GM21825 (cell line): ENCODE results near the gene ANGPTL2.

Experiments used
- ATAC-seq: cut with Tn5 transposase; IDR thresholded peaks from one replicate; pipeline ENCODE4 v1.9.1; 2021; ENCODE audit warnings: mild to moderate bottlenecking, moderate library complexity; ENCODE audit not compliant: unreplicated experiment

The ANGPTL2 gene

GRCh38 chr9:127099664-127100063, 22.8 kb downstream of the ANGPTL2 start:
- ATAC-seq: no peak

- no peak for ATAC-seq
Observed at GRCh38 chr9:127098916-127099553, 23.4 kb downstream of the ANGPTL2 start.

- ATAC-seq: no peak
Observed at GRCh38 chr9:127097683-127098082, 24.8 kb downstream of the ANGPTL2 start.

GRCh38 chr9:127096208-127096607, 26.2 kb downstream of the ANGPTL2 start:
- ATAC-seq: no peak

GRCh38 chr9:127095411-127095810, 27.0 kb downstream of the ANGPTL2 start:
- ATAC-seq: no peak

- ATAC-seq: no peak
Observed at GRCh38 chr9:127093319-127094020, 29.0 kb downstream of the ANGPTL2 start.

- ATAC-seq: no peak
Observed at GRCh38 chr9:127092041-127092608, 30.3 kb downstream of the ANGPTL2 start.

- ATAC-seq: no peak
Observed at GRCh38 chr9:127091526-127091925, 30.9 kb downstream of the ANGPTL2 start.

- ATAC-seq: no peak
Observed at GRCh38 chr9:127090341-127090985, 32.0 kb downstream of the ANGPTL2 start.

GRCh38 chr9:127089631-127090081, 32.8 kb downstream of the ANGPTL2 start:
- no peak for ATAC-seq

GRCh38 chr9:127088724-127089615, 33.5 kb downstream of the ANGPTL2 start:
- no peak for ATAC-seq

GRCh38 chr9:127087836-127088235, 34.6 kb downstream of the ANGPTL2 start:
- ATAC-seq: no peak

GRCh38 chr9:127087411-127087810, 35.0 kb downstream of the ANGPTL2 start:
- no peak for ATAC-seq

GRCh38 chr9:127086771-127087170, 35.7 kb downstream of the ANGPTL2 start:
- no peak for ATAC-seq

GRCh38 chr9:127085186-127085585, 37.2 kb downstream of the ANGPTL2 start:
- ATAC-seq: no peak

- ATAC-seq: no peak
Observed at GRCh38 chr9:127084076-127085039, 38.1 kb downstream of the ANGPTL2 start.

GRCh38 chr9:127083138-127083980, 39.1 kb downstream of the ANGPTL2 start:
- no peak for ATAC-seq
